GM19193 (cell line): ENCODE results near the gene IL2RG.

Source experiments
- POLR2A ChIP-seq: IDR thresholded peaks from 4 replicates; pipeline ENCODE4 v1.6.1; 2011; ENCODE audit not compliant: insufficient read depth, insufficient read length; ENCODE audit errors: extremely low read depth

Gene IL2RG

GRCh38 chrX:71111141-71111843, at the start of gene IL2RG:
Gene IL2RG (minus strand): TSS chrX:71111577. CDS start chrX:71111539, 38 bp downstream.
- TF ChIP-seq POLR2A = peak; percentile 86

- no peak for TF ChIP-seq POLR2A
These were observed 49.1 kb upstream of the IL2RG start for GRCh38 chrX:71160475-71160874.

GRCh38 chrX:71159335-71159734, 48.0 kb upstream of the IL2RG start:
- no peak for TF ChIP-seq POLR2A

DNA sequence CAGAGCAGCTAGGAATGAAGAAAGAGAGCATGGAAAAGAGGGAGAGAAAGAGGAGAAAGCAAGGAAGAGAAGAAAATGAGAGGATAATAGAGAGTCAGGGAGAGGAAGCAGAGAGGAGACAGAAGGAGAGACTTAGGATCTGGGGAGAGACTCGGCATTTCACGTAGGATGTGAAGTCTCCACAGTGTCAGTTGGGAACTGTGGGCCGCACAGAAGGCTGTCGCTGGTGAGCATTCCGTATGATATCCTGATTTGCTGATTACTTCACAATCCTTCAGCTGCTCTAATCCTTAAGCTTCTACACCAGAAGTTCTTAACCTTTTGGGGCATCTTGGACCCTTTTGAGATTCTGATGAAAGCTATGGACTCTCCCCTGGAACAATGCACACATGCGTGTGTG, 47.2 kb upstream of the IL2RG start:
- TF ChIP-seq POLR2A = no peak

DNA sequence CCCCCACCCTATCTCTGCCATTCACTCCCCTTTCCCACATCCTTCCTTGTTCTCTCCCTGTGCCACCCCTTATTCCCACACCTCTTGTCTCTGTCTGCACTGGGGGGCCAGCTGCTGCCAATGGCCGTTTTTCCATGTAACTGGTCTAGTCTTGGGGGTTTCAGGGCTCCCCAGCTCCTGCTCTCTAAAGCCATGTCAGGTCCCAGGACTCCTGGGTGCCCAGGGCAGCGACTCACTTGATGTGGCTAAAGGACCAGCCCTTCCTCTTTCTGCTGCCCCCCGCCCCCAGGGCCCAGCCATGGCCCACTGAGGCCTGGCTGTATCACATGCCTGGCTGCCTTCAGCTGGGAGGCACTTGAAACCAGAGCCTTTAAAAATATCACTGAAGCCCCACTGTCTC, 43.3 kb upstream of the IL2RG start:
- no peak for TF ChIP-seq POLR2A

- no peak for TF ChIP-seq POLR2A
These were observed 42.8 kb upstream of the IL2RG start for GRCh38 chrX:71154196-71154595.

- no peak for TF ChIP-seq POLR2A
These were observed 40.0 kb upstream of the IL2RG start for GRCh38 chrX:71151366-71151765.

GRCh38 chrX:71148278-71148663, 36.9 kb upstream of the IL2RG start:
- TF ChIP-seq POLR2A = no peak

GRCh38 chrX:71147496-71148277, 36.3 kb upstream of the IL2RG start:
- TF ChIP-seq POLR2A = no peak

DNA sequence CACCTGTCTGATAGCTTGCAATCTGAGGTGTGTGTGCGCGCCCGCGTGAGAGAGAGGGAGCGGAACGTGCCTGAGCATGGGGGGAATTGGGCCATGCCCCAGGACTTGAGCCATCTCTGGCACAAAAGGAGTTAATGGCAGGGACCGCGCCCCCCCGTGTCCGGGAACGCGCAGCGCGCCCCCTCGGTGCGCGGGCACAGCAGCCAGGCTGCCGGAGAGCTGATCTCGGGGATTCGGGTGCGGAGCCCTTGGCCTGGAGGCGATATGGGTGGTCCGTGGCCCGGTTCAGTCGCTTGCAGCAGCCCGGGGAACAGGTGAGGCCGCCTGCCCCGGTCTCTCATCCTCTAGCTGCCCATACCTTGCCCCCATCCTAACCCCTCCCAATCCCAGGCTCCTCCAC, 33.3 kb upstream of the IL2RG start, which contains the start of gene NLGN3:
NLGN3 (plus strand) TSS at position 191 of the 400 bp plus-strand sequence. CDS start 2,909 bp downstream, outside the sequence.
- no peak for TF ChIP-seq POLR2A

DNA sequence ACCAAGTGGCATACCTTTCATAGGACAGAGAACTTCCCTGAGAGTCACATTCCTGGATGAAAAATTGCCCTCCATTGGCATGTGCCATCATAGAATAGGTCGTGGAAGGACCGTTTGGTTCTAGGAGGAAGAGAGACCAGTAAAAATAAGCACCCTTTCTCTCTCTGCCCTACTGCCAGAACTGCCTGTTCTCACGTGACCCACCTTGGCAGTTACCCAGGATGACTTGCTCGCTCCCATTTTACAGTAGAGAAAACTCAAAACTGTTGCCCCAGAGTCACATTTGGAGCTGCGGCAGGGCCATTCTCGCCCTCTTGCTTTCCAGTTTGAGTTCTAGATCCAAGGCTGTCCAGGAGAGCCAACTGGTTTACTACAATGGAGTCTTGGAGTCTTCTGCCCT, 32.1 kb upstream of the IL2RG start:
- TF ChIP-seq POLR2A = no peak

DNA sequence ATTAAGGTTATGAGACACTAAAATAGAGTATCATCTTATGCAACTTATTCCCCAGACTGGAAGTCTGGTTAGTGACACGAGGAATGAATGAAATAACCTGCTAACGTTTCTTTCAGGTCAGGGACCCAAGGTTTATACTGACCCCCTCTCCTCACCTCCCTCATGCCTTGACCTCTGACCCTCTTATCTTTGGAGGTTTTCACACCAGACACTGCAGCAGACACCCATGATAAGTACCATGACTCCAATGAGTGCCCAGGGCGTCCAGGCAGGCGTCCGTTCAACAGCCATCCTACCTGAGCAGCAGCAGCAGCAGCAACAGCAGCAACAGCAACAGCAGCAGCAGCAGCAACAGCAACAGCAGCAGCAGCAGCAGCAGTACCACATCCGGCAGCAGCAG, 29.1 kb upstream of the IL2RG start:
- no peak for TF ChIP-seq POLR2A

- TF ChIP-seq POLR2A = no peak
These were observed 20.1 kb upstream of the IL2RG start for GRCh38 chrX:71131510-71131909.

- no peak for TF ChIP-seq POLR2A
These were observed 17.8 kb upstream of the IL2RG start for GRCh38 chrX:71128915-71129765.
